T-helper 1 cell treated with Interleukin-12 subunit alpha and Interleukin-12 subunit beta and Interleukin-4 antibody, amounts not matched to agents 30 ng/mL and 1 ng/mL, for 36 hours (primary cell): ENCODE measurements around the gene SCAPER. TPM values are rescaled to one million over a fixed set of nuclear protein-coding genes. Genes with fewer than 3 reads are reported as not detected.
"Not testable (repeated sequence)": the region's sequence is repeated elsewhere in the genome, so short reads cannot be mapped to it uniquely, and the experiment has no call there.

ENCODE experiments used
- intact Hi-C: fragments of 100-400 bp; cut with micrococcal nuclease; formaldehyde crosslinking; loops from one replicate; pipeline ENCODE4 v1.15.1; 2024
- total RNA-seq: library from RNA; stranded (reverse); gene quantifications from 2 replicates; pipeline ENCODE4 v1.2.3, GENCODE V29; 2022

Gene SCAPER
- total RNA-seq, 1 donor from 2014 or later = 26.1 TPM

GRCh38 chr15:76928201-76928600 lies 23.1 kb upstream of the SCAPER start:
- intact Hi-C loops = no loop called here

- intact Hi-C loops = no loop called here
Observed at GRCh38 chr15:76916369-76916768, 11.2 kb upstream of the SCAPER start.

GRCh38 chr15:76913737-76914136 lies 8.6 kb upstream of the SCAPER start:
- intact Hi-C loops = no loop called here

- intact Hi-C loops = no loop called here
Observed at GRCh38 chr15:76912430-76912829, 7.3 kb upstream of the SCAPER start.

- intact Hi-C loops = loop anchor here (1.0 to 10.0 kb wide), 6 partner anchors 25 to 589 kb away; partner anchors contain the start of genes HMG20A, ISL2, PEAK1 and RCN2
Observed at GRCh38 chr15:76905855-76906254, 715 bp upstream of the SCAPER start.

- intact Hi-C loops = loop anchor here (1.0 to 10.0 kb wide), 6 partner anchors 27 to 590 kb away; partner anchors contain the start of genes HMG20A, ISL2, PEAK1 and RCN2
Observed at GRCh38 chr15:76904461-76905012, 603 bp downstream of the SCAPER start.

GRCh38 chr15:76903251-76903681 lies 1.9 kb downstream of the SCAPER start:
- intact Hi-C loops = loop anchor here (10.0 kb wide), 2 partner anchors 522 to 592 kb away; partner anchors contain the start of genes HMG20A and PEAK1

GRCh38 chr15:76901965-76902364 lies 3.2 kb downstream of the SCAPER start:
- intact Hi-C loops = loop anchor here (10.0 kb wide), 2 partner anchors 523 to 593 kb away; partner anchors contain the start of genes HMG20A and PEAK1

- intact Hi-C loops = loop anchor here (10.0 kb wide), 2 partner anchors 525 to 595 kb away; partner anchors contain the start of genes HMG20A and PEAK1
Observed at GRCh38 chr15:76899931-76900310, 5.2 kb downstream of the SCAPER start.

- intact Hi-C loops = not testable (repeated sequence)
Observed at GRCh38 chr15:76899176-76899930, 5.8 kb downstream of the SCAPER start.

- intact Hi-C loops = no loop called here
Observed at GRCh38 chr15:76898102-76898501, 7.0 kb downstream of the SCAPER start.

- intact Hi-C loops = no loop called here
Observed at GRCh38 chr15:76894174-76894573, 11.0 kb downstream of the SCAPER start.

GRCh38 chr15:76892836-76893235 lies 12.3 kb downstream of the SCAPER start:
- intact Hi-C loops = not testable (repeated sequence)

GRCh38 chr15:76887280-76888141 lies 17.6 kb downstream of the SCAPER start:
- intact Hi-C loops = not testable (repeated sequence)

GRCh38 chr15:76885212-76885611 lies 19.9 kb downstream of the SCAPER start:
- intact Hi-C loops = no loop called here

- intact Hi-C loops = no loop called here
Observed at GRCh38 chr15:76875911-76876310, 29.2 kb downstream of the SCAPER start.

- intact Hi-C loops = not testable (repeated sequence)
Observed at GRCh38 chr15:76873066-76873465, 32.1 kb downstream of the SCAPER start.

- intact Hi-C loops = no loop called here
Observed at GRCh38 chr15:76871930-76872329, 33.2 kb downstream of the SCAPER start.

GRCh38 chr15:76868740-76869139 lies 36.4 kb downstream of the SCAPER start:
- intact Hi-C loops = no loop called here

GRCh38 chr15:76866716-76867321 lies 38.3 kb downstream of the SCAPER start:
- intact Hi-C loops = loop anchor here (1.0 to 2.0 kb wide), 3 partner anchors 224 to 677 kb away; no protein-coding TSS in a partner anchor

- intact Hi-C loops = loop anchor here (1.0 to 2.0 kb wide), 3 partner anchors 223 to 676 kb away; no protein-coding TSS in a partner anchor
Observed at GRCh38 chr15:76866008-76866407, 39.1 kb downstream of the SCAPER start.
